ENCODE data around the gene ZNF576. TPM values are rescaled to one million over a fixed set of nuclear protein-coding genes. Genes with fewer than 3 reads are reported as not detected.
A peak's percentile ranks its signal among the peaks of the same experiment; 100 is the strongest.
"Not testable (repeated sequence)": the region's sequence is repeated elsewhere in the genome, so short reads cannot be mapped to it uniquely, and the experiment has no call there.

ZNF576 gene
- total RNA-seq, 2 experiments from 2014 or later = 12.6 to 14.1 TPM

GRCh38 chr19:43634872-43635560 lies 38.6 kb downstream of the ZNF576 start:
- Mint-ChIP-seq H3K4me3 (no peak overlapping the region), H3K27me3 (peaks cover 20% of the 10 kb centered on the region), H3K4me1 (ENCODE audit: low read depth) (peaks cover 7% of the 10 kb centered on the region), H3K27ac (no peak overlapping the region), H3K36me3 (no peaks in the 10 kb centered on the region), H3K9me3 (no peaks in the 10 kb centered on the region)
- no peak for DNase-seq
- POLR2A ChIA-PET = no interaction called here
- CTCF ChIA-PET = interaction anchor here (0.7 kb wide), 1 partner anchor 34 kb away, joined by 3 read pairs; no protein-coding TSS in a partner anchor
- intact Hi-C loops (cut with micrococcal nuclease) = no loop called here

- POLR2A ChIA-PET; DNase-seq; intact Hi-C loops (cut with micrococcal nuclease); CTCF ChIA-PET; H3K36me3 Mint-ChIP-seq; H3K27ac Mint-ChIP-seq; H3K4me3 Mint-ChIP-seq; H3K9me3 Mint-ChIP-seq: not testable (repeated sequence)
- Mint-ChIP-seq H3K4me1 (ENCODE audit: low read depth) (peaks cover 12% of the 10 kb centered on the region), H3K27me3 (peaks cover 24% of the 10 kb centered on the region)
Measured at GRCh38 chr19:43635561-43635940, 39.2 kb downstream of the ZNF576 start.

- Mint-ChIP-seq H3K4me1 (ENCODE audit: low read depth) (peaks cover 14% of the 10 kb centered on the region), H3K36me3 (no peaks in the 10 kb centered on the region), H3K27me3 (peaks cover 27% of the 10 kb centered on the region), H3K9me3 (no peaks in the 10 kb centered on the region), H3K4me3 (no peak overlapping the region), H3K27ac (no peak overlapping the region)
- POLR2A ChIA-PET = no interaction called here
- CTCF ChIA-PET = interaction anchor here (1.5 kb wide), 1 partner anchor 81 kb away, joined by 4 read pairs; no protein-coding TSS in a partner anchor
- intact Hi-C loops (cut with micrococcal nuclease) = no loop called here
- DNase-seq = no peak
Measured at GRCh38 chr19:43636121-43636683, 39.8 kb downstream of the ZNF576 start.

- H3K27ac Mint-ChIP-seq = no peak overlapping the region
- ChIA-PET CTCF (no interaction called here), POLR2A (no interaction called here)
- DNase-seq = no peak
- intact Hi-C loops (cut with micrococcal nuclease) = no loop called here
- peaks cover 14% of the 10 kb centered on the region for H3K4me1 Mint-ChIP-seq (ENCODE audit: low read depth)
- no peaks in the 10 kb centered on the region for H3K36me3 Mint-ChIP-seq
- peak overlapping the region; percentile 69 for H3K4me3 Mint-ChIP-seq
- peaks cover 31% of the 10 kb centered on the region for H3K27me3 Mint-ChIP-seq
- no peaks in the 10 kb centered on the region for H3K9me3 Mint-ChIP-seq
Measured at GRCh38 chr19:43638214-43638994, 42.0 kb downstream of the ZNF576 start.

DNA sequence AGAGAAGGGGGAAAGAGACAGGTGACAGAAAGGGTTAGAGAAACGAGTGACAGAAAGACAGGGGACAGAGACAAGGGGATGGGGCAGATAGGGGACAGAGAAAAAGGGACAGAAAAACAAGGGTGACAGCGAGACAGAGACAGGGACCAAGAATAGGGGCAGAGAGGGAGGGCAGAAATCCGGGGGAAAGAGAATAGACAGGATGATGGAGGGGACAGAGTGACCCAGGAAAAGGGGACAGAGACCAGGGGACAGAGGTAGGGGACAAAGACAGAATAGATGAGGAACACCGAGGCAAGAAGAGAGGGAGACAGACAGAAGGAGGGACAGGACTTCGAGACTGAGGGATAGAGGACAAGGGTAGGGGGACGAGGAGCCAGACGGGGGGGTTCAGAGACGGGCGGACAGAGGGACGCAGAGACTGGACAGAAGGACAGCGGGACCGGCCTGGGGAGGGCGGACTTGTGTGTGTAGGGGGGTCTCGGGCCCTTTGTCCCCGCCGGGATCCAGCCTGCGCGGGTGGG lies 42.7 kb downstream of the ZNF576 start:
- H3K4me1 Mint-ChIP-seq (ENCODE audit: low read depth) = peaks cover 14% of the 10 kb centered on the region
- intact Hi-C loops (cut with micrococcal nuclease) = no loop called here
- no peak overlapping the region for H3K27ac Mint-ChIP-seq
- H3K36me3 Mint-ChIP-seq = no peaks in the 10 kb centered on the region
- peaks cover 31% of the 10 kb centered on the region for H3K27me3 Mint-ChIP-seq
- peak overlapping the region; percentile 69 for H3K4me3 Mint-ChIP-seq
- ChIA-PET POLR2A (no interaction called here), CTCF (no interaction called here)
- no peaks in the 10 kb centered on the region for H3K9me3 Mint-ChIP-seq
- DNase-seq = no peak

- POLR2A ChIA-PET = no interaction called here
- Mint-ChIP-seq H3K36me3 (no peaks in the 10 kb centered on the region), H3K4me3 (peak within 1 kb of the TSS; percentile 69), H3K27ac (peak within 1 kb of the TSS; percentile 18), H3K9me3 (no peaks in the 10 kb centered on the region), H3K27me3 (peaks cover 31% of the 10 kb centered on the region), H3K4me1 (ENCODE audit: low read depth) (peaks cover 14% of the 10 kb centered on the region)
- DNase-seq = peak; percentile 54
- intact Hi-C loops (cut with micrococcal nuclease) = no loop called here
- CTCF ChIA-PET = interaction anchor here (1.0 kb wide), 1 partner anchor 14 kb away, joined by 3 read pairs; no protein-coding TSS in a partner anchor
Measured at GRCh38 chr19:43639519-43640423, 43.4 kb downstream of the ZNF576 start, which contains the start of gene CADM4. CADM4 (minus strand) TSS chr19:43639850; CDS start chr19:43639790, 60 bp downstream.

DNA sequence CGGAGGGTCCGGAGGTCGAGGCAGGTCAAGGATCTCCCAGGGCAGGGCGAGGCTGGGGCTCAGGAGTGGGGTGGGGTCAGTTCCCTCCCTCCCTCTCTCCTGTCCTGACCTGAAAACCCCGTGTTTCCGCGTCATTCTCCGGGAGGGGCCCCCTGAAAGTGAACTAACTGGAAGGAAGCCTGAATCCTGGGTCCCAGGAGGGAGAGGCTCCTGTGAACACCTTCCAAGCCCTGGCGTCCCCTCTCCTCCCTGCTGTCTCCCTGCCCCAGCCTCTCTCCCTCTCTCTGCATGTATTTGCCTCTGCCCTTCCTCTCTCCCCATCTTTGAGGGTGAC lies 44.0 kb downstream of the ZNF576 start:
- Mint-ChIP-seq H3K27me3 (peaks cover 31% of the 10 kb centered on the region), H3K4me3 (peak overlapping the region; percentile 60)
- CTCF ChIA-PET = interaction anchor here (1.0 to 1.3 kb wide), 2 partner anchors 14 to 28 kb away, joined by 3 to 4 read pairs; no protein-coding TSS in a partner anchor

GRCh38 chr19:43641333-43641732 lies 44.9 kb downstream of the ZNF576 start:
- Mint-ChIP-seq H3K9me3 (peaks cover 3% of the 10 kb centered on the region), H3K27ac (no peak overlapping the region), H3K27me3 (peaks cover 28% of the 10 kb centered on the region), H3K4me1 (ENCODE audit: low read depth) (peaks cover 11% of the 10 kb centered on the region), H3K36me3 (peaks cover 3% of the 10 kb centered on the region), H3K4me3 (peak overlapping the region; percentile 7)
- intact Hi-C loops (cut with micrococcal nuclease) = no loop called here
- CTCF ChIA-PET = interaction anchor here (1.1 to 1.3 kb wide), 3 partner anchors 9 to 27 kb away, joined by 3 to 4 read pairs (median 3); no protein-coding TSS in a partner anchor
- POLR2A ChIA-PET = no interaction called here
- DNase-seq = no peak

More for the DNA sequence above, 44.0 kb downstream of the ZNF576 start:
- Mint-ChIP-seq H3K9me3 (no peaks in the 10 kb centered on the region), H3K27ac (peak overlapping the region; percentile 18), H3K36me3 (no peaks in the 10 kb centered on the region), H3K4me1 (ENCODE audit: low read depth) (peaks cover 11% of the 10 kb centered on the region)
- intact Hi-C loops (cut with micrococcal nuclease) = no loop called here
- DNase-seq = no peak
- POLR2A ChIA-PET = no interaction called here

DNA sequence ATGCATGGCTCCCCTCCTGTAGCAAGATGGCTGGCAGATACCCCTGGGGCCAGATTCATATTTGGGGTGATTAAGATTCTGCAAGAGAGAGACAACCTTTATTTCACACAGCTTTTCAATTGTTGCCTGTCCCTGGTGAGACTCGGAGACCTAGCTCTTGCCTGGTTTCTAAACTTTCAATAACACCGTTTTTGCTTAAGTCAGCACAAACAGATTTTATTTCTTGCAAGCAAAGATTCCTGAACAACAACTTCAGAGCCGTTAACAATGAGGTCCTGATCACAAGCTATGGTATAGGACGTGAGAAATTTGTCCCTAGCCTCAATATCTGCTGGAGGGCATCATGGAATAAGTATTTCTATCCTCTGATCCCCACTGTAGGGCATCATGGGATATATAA lies 46.1 kb downstream of the ZNF576 start:
- intact Hi-C loops (cut with micrococcal nuclease) = no loop called here
- POLR2A ChIA-PET = interaction anchor here (0.6 kb wide), 1 partner anchor 114 kb away, joined by 3 read pairs; no protein-coding TSS in a partner anchor
- H3K27ac Mint-ChIP-seq = no peak overlapping the region
- H3K9me3 Mint-ChIP-seq = peaks cover 6% of the 10 kb centered on the region
- H3K4me3 Mint-ChIP-seq = no peak overlapping the region
- peaks cover 11% of the 10 kb centered on the region for H3K4me1 Mint-ChIP-seq (ENCODE audit: low read depth)
- DNase-seq = no peak
- H3K36me3 Mint-ChIP-seq = peaks cover 11% of the 10 kb centered on the region
- H3K27me3 Mint-ChIP-seq = peaks cover 25% of the 10 kb centered on the region
- CTCF ChIA-PET = no interaction called here

- no peak overlapping the region for H3K4me3 Mint-ChIP-seq
- ChIA-PET POLR2A (no interaction called here), CTCF (no interaction called here)
- H3K27me3 Mint-ChIP-seq = peaks cover 19% of the 10 kb centered on the region
- H3K36me3 Mint-ChIP-seq = peaks cover 13% of the 10 kb centered on the region
- H3K4me1 Mint-ChIP-seq (ENCODE audit: low read depth) = peaks cover 11% of the 10 kb centered on the region
- H3K9me3 Mint-ChIP-seq = peaks cover 6% of the 10 kb centered on the region
- no peak overlapping the region for H3K27ac Mint-ChIP-seq
- no peak for DNase-seq
- intact Hi-C loops (cut with micrococcal nuclease) = no loop called here
Measured at GRCh38 chr19:43643326-43643725, 46.9 kb downstream of the ZNF576 start.

DNA sequence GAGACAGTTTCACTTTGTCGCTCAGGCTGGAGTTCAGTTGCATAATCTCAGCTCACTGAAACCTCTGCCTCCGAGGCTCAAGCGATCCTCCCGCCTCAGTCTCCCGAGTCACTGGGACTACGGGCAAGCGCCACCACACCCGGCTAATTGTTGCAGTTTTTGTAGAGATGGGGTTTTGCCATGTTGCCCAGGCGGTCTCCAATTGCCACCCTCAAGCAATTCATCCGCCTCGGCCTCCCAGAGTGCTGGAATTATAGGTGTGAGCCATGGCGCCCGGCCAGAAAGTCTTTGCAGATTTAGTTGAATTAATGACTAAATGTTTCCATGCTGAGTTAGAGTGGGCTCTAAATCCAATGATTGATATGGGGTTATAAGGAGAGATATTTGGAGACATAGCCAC lies 47.8 kb downstream of the ZNF576 start:
- ChIA-PET CTCF (no interaction called here), POLR2A (no interaction called here)
- Mint-ChIP-seq H3K27me3 (peaks cover 11% of the 10 kb centered on the region), H3K9me3 (peaks cover 6% of the 10 kb centered on the region), H3K4me3 (no peak overlapping the region), H3K27ac (no peak overlapping the region), H3K36me3 (peaks cover 18% of the 10 kb centered on the region), H3K4me1 (ENCODE audit: low read depth) (peaks cover 7% of the 10 kb centered on the region)
- no peak for DNase-seq
- intact Hi-C loops (cut with micrococcal nuclease) = no loop called here

Measured in activated CD4-positive, alpha-beta memory T cell treated with anti-CD3 and anti-CD28 coated beads for 36 hours (primary cell).